Measurements from ENCODE around the gene NACAD.

The NACAD gene

DNA sequence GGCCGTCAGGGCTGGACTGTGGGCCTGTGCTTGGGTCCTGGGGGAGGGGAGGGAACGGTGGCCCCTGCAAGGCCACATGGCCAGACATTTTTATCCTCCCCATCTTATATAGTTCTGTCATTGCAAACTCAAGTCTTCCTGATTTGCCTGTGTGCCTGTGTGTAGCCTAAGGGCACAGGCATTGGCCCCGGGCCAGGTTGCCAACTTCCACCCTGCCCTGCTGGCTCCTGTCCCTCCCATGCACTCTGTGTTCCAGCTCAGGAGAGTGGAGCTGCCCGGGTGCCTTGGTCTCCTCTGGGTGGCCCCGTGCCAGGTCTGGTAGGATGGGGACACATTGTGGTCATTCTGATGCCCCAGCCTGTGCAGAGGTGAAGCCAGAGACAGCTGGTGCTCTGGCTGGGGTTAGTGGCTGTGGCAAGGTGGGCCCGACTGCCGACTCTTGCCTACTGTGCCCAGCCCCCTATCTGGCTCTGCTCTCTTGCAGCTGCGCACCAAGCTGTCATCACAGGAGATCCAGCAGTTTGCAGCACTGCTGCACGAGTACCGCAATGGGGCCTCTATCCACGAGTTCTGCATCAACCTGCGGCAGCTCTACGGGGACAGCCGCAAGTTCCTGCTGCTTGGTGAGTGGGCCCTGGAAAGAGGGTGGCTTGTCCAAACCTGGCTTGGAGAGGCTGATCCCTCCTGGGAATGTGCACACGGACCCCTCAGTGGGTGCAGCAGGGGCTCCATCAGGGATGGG lies 14.8 kb downstream of the NACAD start:
- no peaks in the 10 kb centered on the region for H4K20me1 ChIP-seq (ENCODE audit: insufficient read depth, low read length)
- H3K4me1 ChIP-seq (ENCODE audit: insufficient read depth, low read length, severe bottlenecking) = no peaks in the 10 kb centered on the region
- H3K27me3 ChIP-seq (ENCODE audit: insufficient read depth, low read length) = no peaks in the 10 kb centered on the region
- TF ChIP-seq, protein P1, sequence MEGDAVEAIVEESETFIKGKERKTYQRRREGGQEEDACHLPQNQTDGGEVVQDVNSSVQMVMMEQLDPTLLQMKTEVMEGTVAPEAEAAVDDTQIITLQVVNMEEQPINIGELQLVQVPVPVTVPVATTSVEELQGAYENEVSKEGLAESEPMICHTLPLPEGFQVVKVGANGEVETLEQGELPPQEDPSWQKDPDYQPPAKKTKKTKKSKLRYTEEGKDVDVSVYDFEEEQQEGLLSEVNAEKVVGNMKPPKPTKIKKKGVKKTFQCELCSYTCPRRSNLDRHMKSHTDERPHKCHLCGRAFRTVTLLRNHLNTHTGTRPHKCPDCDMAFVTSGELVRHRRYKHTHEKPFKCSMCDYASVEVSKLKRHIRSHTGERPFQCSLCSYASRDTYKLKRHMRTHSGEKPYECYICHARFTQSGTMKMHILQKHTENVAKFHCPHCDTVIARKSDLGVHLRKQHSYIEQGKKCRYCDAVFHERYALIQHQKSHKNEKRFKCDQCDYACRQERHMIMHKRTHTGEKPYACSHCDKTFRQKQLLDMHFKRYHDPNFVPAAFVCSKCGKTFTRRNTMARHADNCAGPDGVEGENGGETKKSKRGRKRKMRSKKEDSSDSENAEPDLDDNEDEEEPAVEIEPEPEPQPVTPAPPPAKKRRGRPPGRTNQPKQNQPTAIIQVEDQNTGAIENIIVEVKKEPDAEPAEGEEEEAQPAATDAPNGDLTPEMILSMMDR (IDR thresholded peaks at IDR 0.05; ENCODE audit: low read length) = no peak
- TF ChIP-seq EZH2 (IDR thresholded peaks at IDR 0.05; ENCODE audit: borderline replicate concordance, low read length) = no peak
- no peaks in the 10 kb centered on the region for H3F3A ChIP-seq (ENCODE audit: insufficient read depth, low read length)
- no peak overlapping the region for H3K4me3 ChIP-seq (ENCODE audit: low read depth, low read length, poor library complexity, severe bottlenecking)
- H3K79me2 ChIP-seq (ENCODE audit: insufficient read depth, low read length) = no peaks in the 10 kb centered on the region
- H2AFZ ChIP-seq (ENCODE audit: low read length) = no peak overlapping the region
- no peaks in the 10 kb centered on the region for H3K9me3 ChIP-seq (ENCODE audit: low read length)
- no peak overlapping the region for H3K4me2 ChIP-seq (ENCODE audit: low read length)
- H3K9me2 ChIP-seq (ENCODE audit: low read depth, low read length) = no peaks in the 10 kb centered on the region
- no peak overlapping the region for H3K9ac ChIP-seq (ENCODE audit: low read length)
- no peak overlapping the region for H3K27ac ChIP-seq (ENCODE audit: low read depth, low read length, poor library complexity, severe bottlenecking)
- peaks cover 92% of the 10 kb centered on the region for H3K36me3 ChIP-seq (ENCODE audit: insufficient read depth, low read length)

DNA sequence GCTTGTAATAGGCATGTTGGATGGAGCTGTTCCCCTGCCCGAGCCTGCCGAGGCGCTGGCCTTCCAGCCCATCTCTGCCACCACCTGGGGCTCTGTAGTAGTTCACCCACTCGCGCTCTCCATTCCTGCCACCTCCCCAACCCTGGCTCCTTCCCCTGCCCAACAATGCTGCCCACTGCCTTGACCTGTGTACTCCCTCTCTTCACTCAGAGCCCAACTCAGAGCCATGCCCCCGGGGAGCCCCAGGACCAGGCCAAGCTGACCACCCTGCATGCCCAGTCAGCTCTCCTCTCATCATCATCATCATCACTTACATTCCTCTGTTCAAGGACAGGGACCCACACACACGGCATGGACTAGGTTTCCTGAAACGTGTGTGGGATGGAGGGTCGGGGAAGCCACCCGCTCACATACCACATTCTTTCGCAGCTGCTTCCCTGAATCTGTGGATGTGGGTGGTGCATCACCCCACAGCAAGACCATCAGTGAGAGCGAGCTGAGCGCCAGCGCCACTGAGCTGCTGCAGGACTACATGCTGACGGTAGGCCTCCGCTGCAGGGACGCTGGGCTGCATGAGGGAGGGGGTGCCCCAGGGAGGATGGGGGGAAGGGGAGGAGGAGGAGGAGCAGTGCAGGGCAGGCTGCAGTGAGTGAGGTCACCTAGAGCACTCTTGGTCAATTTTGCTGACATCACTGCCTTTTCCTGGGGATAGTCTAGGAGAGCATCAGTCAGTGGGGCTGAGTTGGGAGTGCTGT lies 15.6 kb downstream of the NACAD start:
- peaks cover 99% of the 10 kb centered on the region for H3K36me3 ChIP-seq (ENCODE audit: insufficient read depth, low read length)
- H3K79me2 ChIP-seq (ENCODE audit: insufficient read depth, low read length) = no peaks in the 10 kb centered on the region
- no peak overlapping the region for H3K27ac ChIP-seq (ENCODE audit: low read depth, low read length, poor library complexity, severe bottlenecking)
- no peak overlapping the region for H3K4me2 ChIP-seq (ENCODE audit: low read length)
- no peaks in the 10 kb centered on the region for H4K20me1 ChIP-seq (ENCODE audit: insufficient read depth, low read length)
- H3K9me2 ChIP-seq (ENCODE audit: low read depth, low read length) = no peaks in the 10 kb centered on the region
- H3K4me1 ChIP-seq (ENCODE audit: insufficient read depth, low read length, severe bottlenecking) = no peaks in the 10 kb centered on the region
- H3K9me3 ChIP-seq (ENCODE audit: low read length) = no peaks in the 10 kb centered on the region
- H3F3A ChIP-seq (ENCODE audit: insufficient read depth, low read length) = no peaks in the 10 kb centered on the region
- TF ChIP-seq, protein P1 (IDR thresholded peaks at IDR 0.05; ENCODE audit: low read length) = no peak
- TF ChIP-seq EZH2 (IDR thresholded peaks at IDR 0.05; ENCODE audit: borderline replicate concordance, low read length) = no peak
- H3K9ac ChIP-seq (ENCODE audit: low read length) = no peak overlapping the region
- H3K27me3 ChIP-seq (ENCODE audit: insufficient read depth, low read length) = no peaks in the 10 kb centered on the region
- no peak overlapping the region for H3K4me3 ChIP-seq (ENCODE audit: low read depth, low read length, poor library complexity, severe bottlenecking)
- no peak overlapping the region for H2AFZ ChIP-seq (ENCODE audit: low read length)

DNA sequence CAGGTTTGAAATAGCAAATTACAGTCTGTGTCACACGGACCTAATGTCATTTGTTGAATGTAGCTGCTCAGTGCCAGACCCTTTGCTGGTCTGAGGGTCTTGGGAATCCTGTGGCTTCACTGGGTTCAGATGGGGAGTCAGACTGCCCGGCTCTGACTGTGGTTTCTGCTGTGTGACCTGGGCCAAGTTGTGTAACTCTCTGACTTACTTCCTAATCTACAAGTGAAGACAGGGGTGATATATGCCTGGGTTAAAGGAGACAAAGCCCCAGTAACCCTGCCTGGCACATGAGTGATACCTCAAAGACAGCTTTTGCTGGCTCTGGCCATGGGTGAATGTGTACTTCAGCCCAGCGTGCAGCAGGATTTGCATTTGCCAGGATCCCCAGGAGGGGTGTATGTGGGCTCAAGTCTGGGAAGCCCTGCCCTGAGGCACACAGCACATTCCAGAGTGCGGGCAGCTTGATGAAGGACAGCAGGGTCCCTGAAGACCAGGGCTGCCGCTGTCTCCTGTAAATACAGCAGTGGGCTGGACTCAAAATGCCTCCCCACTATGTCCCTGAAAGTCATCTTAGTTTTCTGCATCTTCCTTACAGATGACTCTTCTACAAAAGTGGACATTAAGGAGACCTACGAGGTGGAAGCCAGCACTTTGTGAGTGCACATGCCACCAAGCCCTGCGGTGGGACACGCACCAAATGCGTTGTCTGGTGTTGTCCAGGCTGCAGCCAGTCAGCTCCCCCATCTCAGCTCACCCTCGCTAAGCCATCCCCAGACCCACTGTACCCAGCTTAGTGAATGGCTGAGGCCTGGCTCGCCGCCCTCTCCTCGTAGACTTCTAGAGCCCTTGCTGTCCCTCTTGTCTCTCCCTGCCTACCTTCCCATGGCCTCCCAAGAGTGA lies 16.4 kb downstream of the NACAD start:
- H2AFZ ChIP-seq (ENCODE audit: low read length) = no peak overlapping the region
- no peak overlapping the region for H3K4me3 ChIP-seq (ENCODE audit: low read depth, low read length, poor library complexity, severe bottlenecking)
- H3K4me1 ChIP-seq (ENCODE audit: insufficient read depth, low read length, severe bottlenecking) = no peaks in the 10 kb centered on the region
- H3K9me3 ChIP-seq (ENCODE audit: low read length) = no peaks in the 10 kb centered on the region
- H3K9me2 ChIP-seq (ENCODE audit: low read depth, low read length) = no peaks in the 10 kb centered on the region
- H3K27ac ChIP-seq (ENCODE audit: low read depth, low read length, poor library complexity, severe bottlenecking) = no peak overlapping the region
- H4K20me1 ChIP-seq (ENCODE audit: insufficient read depth, low read length) = no peaks in the 10 kb centered on the region
- H3K36me3 ChIP-seq (ENCODE audit: insufficient read depth, low read length) = peaks cover 100% of the 10 kb centered on the region
- no peak for TF ChIP-seq EZH2 (IDR thresholded peaks at IDR 0.05; ENCODE audit: borderline replicate concordance, low read length)
- TF ChIP-seq, protein P1 (IDR thresholded peaks at IDR 0.05; ENCODE audit: low read length) = no peak
- no peak overlapping the region for H3K4me2 ChIP-seq (ENCODE audit: low read length)
- H3F3A ChIP-seq (ENCODE audit: insufficient read depth, low read length) = no peaks in the 10 kb centered on the region
- no peaks in the 10 kb centered on the region for H3K27me3 ChIP-seq (ENCODE audit: insufficient read depth, low read length)
- no peaks in the 10 kb centered on the region for H3K79me2 ChIP-seq (ENCODE audit: insufficient read depth, low read length)
- no peak overlapping the region for H3K9ac ChIP-seq (ENCODE audit: low read length)

Measured in OCI-LY1 (cell line).